ENCODE results near the gene C7orf25. TPM values are rescaled to one million over a fixed set of nuclear protein-coding genes. Genes with fewer than 3 reads are reported as not detected.

Gene C7orf25
- total and polyA plus RNA-seq, 10 of the 15 experiments (the other 5 are each of a cell fraction or from before 2014, with no cell fraction given), result 0.63 to 3.2 (median 1.7) TPM

GRCh38 chr7:42932811-42933591, 21.1 kb upstream of the C7orf25 start:
- TSS peak; percentile 65 for BruUV-seq (replicated peaks)
- peak; percentile 46 for ATAC-seq
- DNase-seq (ENCODE audit: low read depth, low spot score), result no peak
- H3K4me3 ChIP-seq, result peak overlapping the region; percentile 94
- in situ Hi-C loops (cut with MboI) (loop anchor here (10.0 kb wide), 3 partner anchors 642 to 902 kb away; partner anchors contain the start of gene COA1), intact Hi-C loops (cut with micrococcal nuclease; ENCODE audit: unreplicated experiment) (loop anchor here (2.0 to 10.0 kb wide), 3 partner anchors 20 to 792 kb away; partner anchors contain the start of genes C7orf25 and COA1)
- 5% methylated on average over 17 of the region's 17 CpGs for whole genome bisulfite sequencing (ENCODE audit: insufficient coverage, insufficient replicate concordance, low lambda C conversion rate, missing lambda C conversion rate)
- RAD21 ChIA-PET (ENCODE audit: unreplicated experiment), result interaction anchor here (0.6 to 4.7 kb wide), 11 partner anchors 8 to 517 kb away, joined by 3 to 20 read pairs (median 4); no protein-coding TSS in a partner anchor
- TF ChIP-seq EED (IDR thresholded peaks at IDR 0.05; ENCODE audit: low read depth) (0 out of 2 replicates have a peak, but pooled peaks have one; percentile 30), STAT1 (conservative IDR thresholded peaks at IDR 0.05) (no peak), IRF4 (IDR thresholded peaks at IDR 0.05; ENCODE audit: low read depth, low read length) (no peak), ZZZ3 (IDR thresholded peaks at IDR 0.05; ENCODE audit: control insufficient read depth, insufficient read length, low read depth) (no peak)
- H3K27ac ChIP-seq (ENCODE audit: control insufficient read depth, insufficient read depth), result peak overlapping the region; percentile 62
- H3K4me2 ChIP-seq (ENCODE audit: control insufficient read depth, insufficient read depth), result peak overlapping the region; percentile 92
- peak overlapping the region; percentile 38 for H2AFZ ChIP-seq (ENCODE audit: control insufficient read depth, low read depth, low read length)
- no peaks in the 10 kb centered on the region for H3K9me3 ChIP-seq (replicated peaks; ENCODE audit: control insufficient read depth, insufficient read depth, low read length)
- POLR2A ChIA-PET, result interaction anchor here (0.6 to 6.1 kb wide), 14 partner anchors 11 to 1549 kb away, joined by 3 to 50 read pairs (median 5); partner anchors contain the start of genes C7orf25 and STK17A
- peak overlapping the region; percentile 88 for H3K9ac ChIP-seq (ENCODE audit: control insufficient read depth, insufficient read depth, low read length)
- H3K79me2 ChIP-seq (ENCODE audit: control insufficient read depth, insufficient read depth, low read length), result peaks cover 78% of the 10 kb centered on the region
- no peaks in the 10 kb centered on the region for H3K27me3 ChIP-seq (replicated peaks in 1 of 2; ENCODE audit: control insufficient read depth in 2 of 2, insufficient read depth in 2 of 2, low read length in 1 of 2)
- H4K20me1 ChIP-seq (ENCODE audit: control insufficient read depth, insufficient read depth), result peaks cover 3% of the 10 kb centered on the region
- H3K4me1 ChIP-seq (ENCODE audit: control insufficient read depth, insufficient read depth, low read length), result peaks cover 15% of the 10 kb centered on the region; the same call in 1 of the 2 replicates
- peak; percentile 54 for FAIRE-seq
- CTCF ChIA-PET, result interaction anchor here (0.6 to 4.9 kb wide), 11 partner anchors 8 to 546 kb away, joined by 3 to 33 read pairs (median 4); no protein-coding TSS in a partner anchor
- SMC1A ChIA-PET (ENCODE audit: uncharacterized antibody, unreplicated experiment), result interaction anchor here (0.6 to 5.8 kb wide), 13 partner anchors 8 to 1051 kb away, joined by 3 to 42 read pairs (median 4); partner anchors contain the start of genes C7orf25 and STK17A
- H3K36me3 ChIP-seq (ENCODE audit: control insufficient read depth in 2 of 2, insufficient read depth in 2 of 2, low read length in 1 of 2), result peaks cover 0 to 12% of the 10 kb centered on the region in 2 experiments; a peak in 1 of 4 replicates

Measured in GM12878 (cell line).